HCT116 (cell line): ENCODE results near the gene OR52B2.

Experiments
- CTCF ChIP-seq, 3 experiments: fragments of 200-600 bp in 1 of 3; sonication (generic) in 1 of 3; IDR thresholded peaks in 2 of 3; conservative IDR thresholded peaks in 1 of 3; 2 replicates each; pipeline ENCODE4 v1.5.1; 2012 to 2017; ENCODE audit warnings: low read depth in 2 of 3, low read length in 2 of 3, antibody characterized with exemption in 1 of 3, borderline replicate concordance in 1 of 3, control low read depth in 1 of 3, mild to moderate bottlenecking in 1 of 3, mixed read lengths in 1 of 3, mixed run types in 1 of 3, moderate library complexity in 1 of 3; ENCODE audit not compliant: insufficient read depth in 1 of 3
- EZH2 ChIP-seq: fragments of 200-600 bp; sonication (generic); IDR thresholded peaks from 2 replicates; pipeline ENCODE4 v1.6.1; 2017; ENCODE audit warnings: antibody characterized with exemption, mixed run types
- EZH2phosphoT487 ChIP-seq: fragments of 200-600 bp; IDR thresholded peaks from 2 replicates; pipeline ENCODE4 v1.6.1; 2018; ENCODE audit warnings: antibody characterized with exemption, borderline replicate concordance
- POLR2AphosphoS5 ChIP-seq: IDR thresholded peaks from 2 replicates; pipeline ENCODE4 v1.6.1; 2011; ENCODE audit warnings: mild to moderate bottlenecking, low read depth, low read length, moderate library complexity
- RAD21 ChIP-seq: IDR thresholded peaks from 2 replicates; pipeline ENCODE4 v1.6.1; 2012; ENCODE audit warnings: low read depth, mild to moderate bottlenecking
- REST ChIP-seq: IDR thresholded peaks from 2 replicates; pipeline ENCODE4 v1.6.1; 2012; ENCODE audit warnings: low read depth
- SIN3A ChIP-seq: IDR thresholded peaks from 2 replicates; pipeline ENCODE4 v1.6.1; 2012; ENCODE audit warnings: low read depth
- SP1 ChIP-seq: IDR thresholded peaks from 2 replicates; pipeline ENCODE4 v1.6.1; 2012; ENCODE audit warnings: low read depth
- YY1 ChIP-seq: IDR thresholded peaks from 2 replicates; pipeline ENCODE4 v1.6.1; 2011; ENCODE audit warnings: low read length, low read depth, moderate library complexity, mild to moderate bottlenecking; ENCODE audit not compliant: insufficient replicate concordance; ENCODE audit errors: extremely low read depth

- TF ChIP-seq SP1 (no peak), EZH2phosphoT487 (no peak), REST (no peak), CTCF (IDR thresholded peaks at IDR 0.05 in 2 of 3, conservative IDR thresholded peaks at IDR 0.05 in 1 of 3; ENCODE audit: borderline replicate concordance in 1 of 3, insufficient read depth in 1 of 3, low read depth in 2 of 3, low read length in 2 of 3) (no peak), EZH2 (no peak), SIN3A (no peak), POLR2AphosphoS5 (no peak), YY1 (no peak), RAD21 (no peak)
Observed at GRCh38 chr11:6152126-6152525, 18.0 kb downstream of the OR52B2 start.
